DND-41 (cell line): ENCODE results near the gene ACIN1.

Experiments
- EZH2 ChIP-seq: IDR thresholded peaks from 3 replicates; pipeline ENCODE4 v1.6.1; 2012; ENCODE audit warnings: borderline replicate concordance, low read depth, mild to moderate bottlenecking, moderate library complexity, low read length, inconsistent platforms; ENCODE audit not compliant: severe bottlenecking
- TF ChIP-seq, protein P1 (sequence below): IDR thresholded peaks from 2 replicates; pipeline ENCODE4 v1.5.1; 2012; ENCODE audit warnings: borderline replicate concordance, low read length, moderate library complexity, mild to moderate bottlenecking; ENCODE audit not compliant: poor library complexity, severe bottlenecking; ENCODE audit errors: extremely low read depth

DNA sequence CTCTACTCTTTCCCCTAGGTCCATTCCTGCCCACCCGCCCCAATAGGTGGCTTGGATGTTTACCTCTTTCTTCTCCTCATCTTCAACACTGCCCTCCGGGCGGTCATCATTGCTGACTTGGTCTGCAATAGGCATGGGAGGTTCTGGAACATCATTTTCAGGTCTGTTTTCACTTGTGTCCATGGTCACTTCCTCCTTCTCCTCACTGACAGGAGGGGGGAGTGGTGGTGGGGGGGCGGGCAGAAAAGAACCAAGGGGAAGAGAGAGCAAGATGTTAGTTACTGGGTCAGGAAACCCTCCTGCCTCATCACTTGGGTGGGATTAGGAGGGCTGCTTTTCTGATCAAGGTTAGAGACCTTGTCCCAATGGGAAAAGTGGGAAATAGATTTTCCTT is 25.5 kb downstream of the ACIN1 start:
- TF ChIP-seq, protein P1, sequence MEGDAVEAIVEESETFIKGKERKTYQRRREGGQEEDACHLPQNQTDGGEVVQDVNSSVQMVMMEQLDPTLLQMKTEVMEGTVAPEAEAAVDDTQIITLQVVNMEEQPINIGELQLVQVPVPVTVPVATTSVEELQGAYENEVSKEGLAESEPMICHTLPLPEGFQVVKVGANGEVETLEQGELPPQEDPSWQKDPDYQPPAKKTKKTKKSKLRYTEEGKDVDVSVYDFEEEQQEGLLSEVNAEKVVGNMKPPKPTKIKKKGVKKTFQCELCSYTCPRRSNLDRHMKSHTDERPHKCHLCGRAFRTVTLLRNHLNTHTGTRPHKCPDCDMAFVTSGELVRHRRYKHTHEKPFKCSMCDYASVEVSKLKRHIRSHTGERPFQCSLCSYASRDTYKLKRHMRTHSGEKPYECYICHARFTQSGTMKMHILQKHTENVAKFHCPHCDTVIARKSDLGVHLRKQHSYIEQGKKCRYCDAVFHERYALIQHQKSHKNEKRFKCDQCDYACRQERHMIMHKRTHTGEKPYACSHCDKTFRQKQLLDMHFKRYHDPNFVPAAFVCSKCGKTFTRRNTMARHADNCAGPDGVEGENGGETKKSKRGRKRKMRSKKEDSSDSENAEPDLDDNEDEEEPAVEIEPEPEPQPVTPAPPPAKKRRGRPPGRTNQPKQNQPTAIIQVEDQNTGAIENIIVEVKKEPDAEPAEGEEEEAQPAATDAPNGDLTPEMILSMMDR = no peak
- no peak for TF ChIP-seq EZH2
